Effector memory CD4-positive, alpha-beta T cell (primary cell): ENCODE results near the gene KCNC3.

Experiments used
- DNase-seq, 3 donors: peaks; one replicate each; pipeline ENCODE4 v3.0.0-alpha.2; 2020
- H3K27ac ChIP-seq: 2 replicates; pipeline ENCODE4 v1.7.0; 2013; ENCODE audit warnings: mild to moderate bottlenecking, low read length, moderate library complexity; ENCODE audit not compliant: insufficient read depth, poor library complexity, severe bottlenecking
- H3K27me3 ChIP-seq: replicated peaks from 2 replicates; pipeline ENCODE4 v1.7.0; 2013; ENCODE audit warnings: mild to moderate bottlenecking, low read length; ENCODE audit not compliant: insufficient read depth, control insufficient read depth, poor library complexity, severe bottlenecking
- H3K36me3 ChIP-seq: 2 replicates; pipeline ENCODE4 v1.7.0; 2013; ENCODE audit warnings: mild to moderate bottlenecking, low read length, moderate library complexity; ENCODE audit not compliant: control insufficient read depth, insufficient read depth
- H3K4me1 ChIP-seq: 2 replicates; pipeline ENCODE4 v1.7.0; 2013; ENCODE audit warnings: low read length, mild to moderate bottlenecking; ENCODE audit not compliant: control insufficient read depth, insufficient read depth, poor library complexity, severe bottlenecking
- H3K4me3 ChIP-seq: 2 replicates; pipeline ENCODE4 v1.7.0; 2013; ENCODE audit warnings: low read length, low read depth, mild to moderate bottlenecking; ENCODE audit not compliant: insufficient read depth, poor library complexity, severe bottlenecking
- H3K9me3 ChIP-seq: 2 replicates; pipeline ENCODE4 v1.7.0; 2013; ENCODE audit warnings: mild to moderate bottlenecking, low read length, moderate library complexity; ENCODE audit not compliant: control insufficient read depth

The KCNC3 gene

GRCh38 chr19:50277966-50278580 lies 51.1 kb downstream of the KCNC3 start:
- no peak for DNase-seq
- no peaks in the 10 kb centered on the region for H3K27me3 ChIP-seq
- no peaks in the 10 kb centered on the region for H3K4me1 ChIP-seq
- H3K9me3 ChIP-seq: no peaks in the 10 kb centered on the region
- no peaks in the 10 kb centered on the region for H3K36me3 ChIP-seq
- no peak overlapping the region for H3K27ac ChIP-seq
- no peak overlapping the region for H3K4me3 ChIP-seq

GRCh38 chr19:50276370-50277063 lies 52.7 kb downstream of the KCNC3 start:
- Histone ChIP-seq H3K4me1 (no peaks in the 10 kb centered on the region), H3K9me3 (no peaks in the 10 kb centered on the region), H3K36me3 (no peaks in the 10 kb centered on the region)

DNA sequence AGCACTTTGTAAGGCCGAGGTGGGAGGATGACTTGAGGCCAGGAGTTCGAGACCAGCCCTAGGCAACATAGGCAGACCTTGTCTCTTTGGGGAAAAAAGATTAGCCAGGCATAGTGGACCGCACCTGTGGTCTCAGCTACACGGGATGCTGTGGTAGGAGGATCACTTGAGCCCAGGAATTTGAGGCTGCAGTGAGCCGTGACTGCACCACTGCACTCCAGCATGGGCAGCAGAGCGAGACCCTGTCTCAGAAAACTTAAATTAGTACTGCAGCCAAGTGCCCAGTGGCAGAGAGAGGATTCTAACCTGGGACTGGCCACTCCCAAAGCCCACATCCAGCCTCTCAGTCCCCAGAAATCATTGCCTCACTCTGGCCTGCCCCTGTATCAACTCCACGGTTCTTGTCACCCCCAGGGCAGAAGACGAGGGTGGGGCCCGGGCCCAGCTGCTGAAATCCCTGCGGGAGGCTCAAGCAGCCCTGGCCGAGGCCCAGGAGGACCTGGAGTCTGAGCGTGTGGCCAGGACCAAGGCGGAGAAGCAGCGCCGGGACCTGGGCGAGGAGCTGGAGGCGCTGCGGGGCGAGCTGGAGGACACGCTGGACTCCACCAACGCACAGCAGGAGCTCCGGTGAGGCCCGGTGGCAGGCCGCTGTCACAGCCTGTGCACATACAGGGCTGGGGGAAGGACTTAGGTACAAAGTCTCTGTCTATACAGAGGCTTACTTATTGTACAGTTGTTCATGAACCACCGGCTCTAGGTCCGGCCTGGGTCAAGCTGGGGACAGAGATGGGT lies 53.4 kb downstream of the KCNC3 start:
- H3K27me3 ChIP-seq: no peaks in the 10 kb centered on the region
- no peaks in the 10 kb centered on the region for H3K4me1 ChIP-seq
- no peak for DNase-seq
- H3K36me3 ChIP-seq: no peaks in the 10 kb centered on the region
- H3K4me3 ChIP-seq: no peak overlapping the region
- H3K9me3 ChIP-seq: no peaks in the 10 kb centered on the region
- H3K27ac ChIP-seq: no peak overlapping the region

More at GRCh38 chr19:50276370-50277063, 52.7 kb downstream of the KCNC3 start:
- Histone ChIP-seq H3K4me3 (no peak overlapping the region), H3K27ac (no peak overlapping the region), H3K27me3 (no peaks in the 10 kb centered on the region)
- DNase-seq: no peak

DNA sequence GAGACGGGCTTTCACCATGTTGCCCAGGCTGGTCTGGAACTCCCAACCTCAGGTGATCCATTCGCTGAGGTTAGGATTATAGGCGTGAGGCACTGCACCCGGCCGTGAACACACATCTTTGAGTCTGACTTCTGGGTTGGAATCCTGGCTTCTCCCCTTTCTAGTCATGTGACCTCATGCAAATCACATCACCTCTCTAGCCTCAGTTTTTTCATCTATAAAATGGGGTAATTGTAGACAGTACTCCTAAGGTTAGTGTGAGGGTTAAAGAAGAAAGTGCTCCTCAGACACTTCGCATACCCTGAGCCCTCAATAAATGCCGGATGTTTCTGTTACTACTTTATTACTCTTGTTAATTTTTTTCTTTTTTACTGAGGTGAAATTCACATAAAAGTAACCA lies 55.4 kb downstream of the KCNC3 start:
- Histone ChIP-seq H3K27me3 (peaks cover 3% of the 10 kb centered on the region), H3K9me3 (no peaks in the 10 kb centered on the region), H3K4me3 (no peak overlapping the region), H3K36me3 (no peaks in the 10 kb centered on the region), H3K4me1 (no peaks in the 10 kb centered on the region), H3K27ac (no peak overlapping the region)
- DNase-seq: no peak

DNA sequence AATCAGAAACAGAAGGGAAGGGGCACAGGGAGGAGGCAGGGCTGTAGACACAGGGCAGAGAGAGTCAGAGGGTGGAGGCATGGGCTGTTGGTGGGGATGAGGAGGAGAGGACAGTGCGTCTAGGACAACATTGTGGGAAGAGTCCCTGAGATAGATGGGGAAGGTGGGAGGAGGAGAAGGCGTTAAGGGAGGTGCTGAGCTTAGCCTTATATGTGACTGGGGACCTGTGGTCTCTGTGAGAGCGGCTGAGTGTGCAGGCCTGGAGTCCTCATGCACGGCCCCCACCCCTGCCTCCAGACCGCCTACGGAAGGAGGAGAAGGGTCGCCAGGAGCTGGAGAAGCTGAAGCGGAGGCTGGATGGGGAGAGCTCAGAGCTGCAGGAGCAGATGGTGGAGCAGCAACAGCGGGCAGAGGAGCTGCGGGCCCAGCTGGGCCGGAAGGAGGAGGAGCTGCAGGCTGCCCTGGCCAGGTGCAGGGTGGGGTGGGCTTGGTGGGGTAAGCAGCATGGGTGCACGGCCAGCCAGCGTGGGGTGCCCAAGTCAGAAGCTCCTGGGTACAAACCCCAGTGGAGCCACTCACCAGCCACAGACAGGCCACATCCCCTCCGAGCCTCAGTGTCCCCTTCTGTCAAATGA lies 56.8 kb downstream of the KCNC3 start:
- no peak overlapping the region for H3K4me3 ChIP-seq
- H3K27me3 ChIP-seq: peaks cover 3% of the 10 kb centered on the region
- H3K27ac ChIP-seq: no peak overlapping the region
- no peaks in the 10 kb centered on the region for H3K9me3 ChIP-seq
- DNase-seq: no peak
- no peaks in the 10 kb centered on the region for H3K36me3 ChIP-seq
- no peaks in the 10 kb centered on the region for H3K4me1 ChIP-seq

DNA sequence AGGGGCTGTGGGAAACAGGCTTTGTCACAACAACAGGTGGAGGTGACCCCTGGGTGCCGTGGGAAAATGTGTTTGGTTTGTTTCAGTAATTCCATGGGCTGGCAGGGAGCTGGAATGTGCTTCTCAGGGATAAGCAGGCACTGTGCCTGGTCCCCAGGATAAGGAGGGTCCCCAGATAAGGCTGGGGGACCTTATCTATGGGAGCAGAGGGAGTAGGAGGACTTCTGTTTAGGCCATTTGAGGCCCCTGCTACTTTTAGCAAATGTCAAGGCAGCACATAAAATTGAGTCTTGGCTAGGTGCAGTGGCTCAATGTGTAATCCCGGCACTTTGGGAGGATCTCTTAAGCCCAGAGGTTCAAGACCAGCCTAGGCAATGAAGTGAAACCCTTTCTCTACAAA lies 59.5 kb downstream of the KCNC3 start:
- Histone ChIP-seq H3K27ac (no peak overlapping the region), H3K9me3 (no peaks in the 10 kb centered on the region), H3K36me3 (no peaks in the 10 kb centered on the region), H3K27me3 (peaks cover 3% of the 10 kb centered on the region), H3K4me3 (no peak overlapping the region), H3K4me1 (no peaks in the 10 kb centered on the region)
- no peak for DNase-seq

DNA sequence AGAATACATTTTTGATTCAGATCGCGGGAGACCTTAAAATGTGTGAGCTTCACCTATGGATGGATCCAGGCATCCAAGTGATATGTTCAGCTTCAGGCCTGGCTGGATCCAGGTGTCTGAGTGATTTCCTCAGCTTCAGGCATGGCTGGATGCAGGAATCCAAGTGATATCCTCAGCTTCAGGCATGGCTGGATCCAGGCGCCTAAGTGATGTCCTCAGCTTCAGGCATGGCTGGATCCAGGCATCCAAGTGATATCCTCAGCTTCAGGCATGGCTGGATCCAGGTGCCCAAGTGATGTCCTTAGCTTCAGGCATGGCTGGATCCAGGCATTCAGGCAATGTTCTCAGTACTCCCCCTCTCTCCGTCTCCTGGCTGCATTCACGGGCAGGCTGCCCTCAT lies 60.7 kb downstream of the KCNC3 start:
- no peaks in the 10 kb centered on the region for H3K36me3 ChIP-seq
- no peak overlapping the region for H3K27ac ChIP-seq
- no peaks in the 10 kb centered on the region for H3K9me3 ChIP-seq
- no peak overlapping the region for H3K4me3 ChIP-seq
- no peaks in the 10 kb centered on the region for H3K4me1 ChIP-seq
- H3K27me3 ChIP-seq: peaks cover 3% of the 10 kb centered on the region
- DNase-seq: no peak

GRCh38 chr19:50268041-50268440 lies 61.1 kb downstream of the KCNC3 start:
- DNase-seq: no peak
- Histone ChIP-seq H3K27me3 (peaks cover 3% of the 10 kb centered on the region), H3K4me3 (no peak overlapping the region), H3K36me3 (no peaks in the 10 kb centered on the region), H3K4me1 (no peaks in the 10 kb centered on the region), H3K27ac (no peak overlapping the region), H3K9me3 (no peaks in the 10 kb centered on the region)

- no peak for DNase-seq
Observed at GRCh38 chr19:50266896-50267295, 62.3 kb downstream of the KCNC3 start.

More at GRCh38 chr19:50266896-50267295, 62.3 kb downstream of the KCNC3 start:
- no peak overlapping the region for H3K4me3 ChIP-seq
- no peaks in the 10 kb centered on the region for H3K9me3 ChIP-seq
- H3K36me3 ChIP-seq: no peaks in the 10 kb centered on the region
- peaks cover 3% of the 10 kb centered on the region for H3K27me3 ChIP-seq
- no peak overlapping the region for H3K27ac ChIP-seq
- H3K4me1 ChIP-seq: no peaks in the 10 kb centered on the region
